K562 (cell line): Measurements from ENCODE around the gene UBA52. TPM values are rescaled to one million over a fixed set of nuclear protein-coding genes. Genes with fewer than 3 reads are reported as not detected.
A peak's percentile ranks its signal among the peaks of the same experiment; 100 is the strongest.

ENCODE experiments used
- BRCA1 ChIP-seq, 2 experiments: fragments of 450-650 bp in 1 of 2; sonication (generic) in 1 of 2; formaldehyde crosslinking in 1 of 2; IDR thresholded peaks; 2 replicates each; pipeline versions ENCODE4 v1.5.0 to v1.6.1; 2017 to 2020; ENCODE audit warnings: mild to moderate bottlenecking in 1 of 2, missing genetic modification reagents in 1 of 2
- CC2D1A ChIP-seq: fragments of 450-650 bp; IDR thresholded peaks from 2 replicates; pipeline ENCODE4 v1.6.1; 2017; ENCODE audit warnings: mild to moderate bottlenecking
- DACH1 ChIP-seq: fragments of 450-650 bp; IDR thresholded peaks from 2 replicates; pipeline ENCODE4 v1.6.1; 2018; ENCODE audit not compliant: partially characterized antibody
- DMBX1 ChIP-seq: fragments of 250-450 bp; sonication (Bioruptor Pico); IDR thresholded peaks from 2 replicates; pipeline ENCODE4 v1.8.0; 2022; ENCODE audit warnings: inconsistent platforms, mild to moderate bottlenecking, moderate library complexity, borderline replicate concordance
- EHMT2 ChIP-seq: fragments of 450-650 bp; IDR thresholded peaks from 2 replicates; pipeline ENCODE4 v1.6.1; 2018; ENCODE audit warnings: antibody characterized with exemption
- ELF2 ChIP-seq: fragments of 250-450 bp; sonication (Bioruptor Pico); IDR thresholded peaks from 2 replicates; pipeline ENCODE4 v1.5.0; 2021; ENCODE audit warnings: mild to moderate bottlenecking
- EP400 ChIP-seq: fragments of 450-650 bp; IDR thresholded peaks from 2 replicates; pipeline ENCODE4 v1.6.1; 2017; ENCODE audit warnings: antibody characterized with exemption, mild to moderate bottlenecking, moderate library complexity
- MAZ ChIP-seq, 2 experiments: fragments of 450-650 bp in 1 of 2; sonication (generic) in 1 of 2; formaldehyde crosslinking; IDR thresholded peaks in 1 of 2; conservative IDR thresholded peaks in 1 of 2; 2 replicates each; pipeline versions ENCODE4 v1.4.0 to v1.5.0; 2020; ENCODE audit warnings: mild to moderate bottlenecking in 1 of 2, missing genetic modification reagents in 1 of 2
- MCM3 ChIP-seq: fragments of 450-650 bp; IDR thresholded peaks from 2 replicates; pipeline ENCODE4 v1.6.1; 2016
- MLLT1 ChIP-seq, 2 experiments: fragments of 450-650 bp; IDR thresholded peaks; 2 replicates each; pipeline ENCODE4 v1.6.1; 2016
- NFIC ChIP-seq: fragments of 450-650 bp; IDR thresholded peaks from 2 replicates; pipeline ENCODE4 v1.6.1; 2017; ENCODE audit warnings: mild to moderate bottlenecking, inconsistent platforms
- PCBP1 ChIP-seq: fragments of 200-400 bp; formaldehyde crosslinking; IDR thresholded peaks from 2 replicates; pipeline ENCODE4 v1.6.1; 2018; ENCODE audit warnings: mild to moderate bottlenecking, low read depth, low read length; ENCODE audit not compliant: poor library complexity, severe bottlenecking
- TCF7L2 ChIP-seq: fragments of 150-350 bp; IDR thresholded peaks from 2 replicates; pipeline ENCODE4 v1.6.1; 2016; ENCODE audit warnings: low read depth, mild to moderate bottlenecking, low read length, moderate library complexity
- TFAP4 ChIP-seq: sonication (generic); formaldehyde crosslinking; IDR thresholded peaks from 2 replicates; pipeline ENCODE4 v1.8.0; 2022; ENCODE audit warnings: missing genetic modification reagents, mild to moderate bottlenecking, moderate library complexity, borderline replicate concordance
- TRIM24 ChIP-seq, 2 experiments: fragments of 450-650 bp; IDR thresholded peaks; 2 replicates each; pipeline ENCODE4 v1.6.1; 2016
- ZNF140 ChIP-seq: fragments of 250-450 bp; sonication (Bioruptor Pico); IDR thresholded peaks from 2 replicates; pipeline ENCODE4 v1.8.0; 2021; ENCODE audit warnings: moderate library complexity, mild to moderate bottlenecking, inconsistent platforms
- ZNF407 ChIP-seq: fragments of 450-650 bp; IDR thresholded peaks from 2 replicates; pipeline ENCODE4 v1.6.1; 2016; ENCODE audit warnings: low read depth
- ZNF77 ChIP-seq: fragments of 250-450 bp; sonication (Bioruptor Pico); IDR thresholded peaks from 2 replicates; pipeline ENCODE4 v1.5.0; 2020
- polyA plus RNA-seq, 8 experiments: library from polyadenylated mRNA; depleted of rRNA in 4 of 8; stranded (reverse) in 5 of 8; unstranded in 3 of 8; fragments of >200 nt; fragmentation: Nextera tagmentation in 2 of 8; fragmentation: Illumina TruSeq in 1 of 8; extraction: Ambion mirVana in 2 of 8; extraction: Trizol in 1 of 8; gene quantifications; 2 replicates each; pipeline versions ENCODE4 v1.2.1 to v1.2.3, GENCODE V29; 2011 to 2014; ENCODE audit warnings: inconsistent platforms in 1 of 8, missing spikeins in 1 of 8
- total RNA-seq, 7 experiments: library from RNA; depleted of rRNA in 6 of 7; stranded (reverse); fragments of >200 nt in 6 of 7; fragmentation: Illumina TruSeq in 2 of 7; extraction: Trizol in 2 of 7; gene quantifications; 2 replicates each; pipeline versions ENCODE4 v1.2.1 to v1.2.3, GENCODE V29; 2011 to 2021; ENCODE audit warnings: low replicate concordance in 1 of 7

The UBA52 gene
- total and polyA plus RNA-seq, 9 of the 15 experiments (the other 6 are each of a cell fraction or from before 2014, with no cell fraction given), result 1,110 to 2,751 (median 1,733) TPM

- no peak for TF ChIP-seq ZNF407
- 0 out of 2 replicates have a peak, but pooled peaks have one; percentile 40 for TF ChIP-seq DMBX1
- TF ChIP-seq NFIC, result peak; percentile 47
- TF ChIP-seq MLLT1 (IDR thresholded peaks at IDR 0.05), result peak in 1 of 2 experiments; percentile 34; a peak in 1 of 4 replicates
- no peak for TF ChIP-seq ZNF77 (CRISPR knock-in tag)
- TF ChIP-seq EP400, result peak; percentile 85
- TF ChIP-seq ELF2 (CRISPR knock-in tag), result peak; percentile 91
- peak in 1 of 2 experiments; percentile 58; a peak in 3 of 4 replicates for TF ChIP-seq MAZ (CRISPR knock-in tag; conservative IDR thresholded peaks at IDR 0.05 in 1 of 2, IDR thresholded peaks at IDR 0.05 in 1 of 2)
- peak; percentile 59 for TF ChIP-seq PCBP1
- peak; percentile 67 for TF ChIP-seq DACH1
- no peak for TF ChIP-seq BRCA1 (IDR thresholded peaks at IDR 0.05)
- no peak for TF ChIP-seq BRCA1 (CRISPR knock-in tag; IDR thresholded peaks at IDR 0.05)
- no peak for TF ChIP-seq MCM3
- no peak for TF ChIP-seq ZNF140 (CRISPR knock-in tag)
- 0 out of 4 replicates have a peak, but pooled peaks of 1 of the 2 experiments have one; percentile 26 for TF ChIP-seq TRIM24 (IDR thresholded peaks at IDR 0.05)
- TF ChIP-seq TCF7L2, result no peak
- peak; percentile 58 for TF ChIP-seq CC2D1A
- TF ChIP-seq EHMT2, result no peak
- TF ChIP-seq TFAP4 (CRISPR knock-in tag), result peak; percentile 83
These were observed 14.1 kb upstream of the UBA52 start, which contains the start of gene KXD1 (continued) for GRCh38 chr19:18557411-18558201.
